PC-9 (cell line): ENCODE measurements around the gene PTPN14.

ENCODE experiments used
- EZH2 ChIP-seq: fragments of 200-600 bp; sonication (generic); IDR thresholded peaks from 2 replicates; pipeline ENCODE4 v1.8.0; 2017; ENCODE audit warnings: antibody characterized with exemption, low read depth
- TF ChIP-seq, protein P1 (sequence below): fragments of 200-600 bp; sonication (generic); conservative IDR thresholded peaks from 2 replicates; pipeline ENCODE4 v1.6.1; 2017; ENCODE audit warnings: mixed run types, antibody characterized with exemption, mild to moderate bottlenecking, moderate library complexity

DNA sequence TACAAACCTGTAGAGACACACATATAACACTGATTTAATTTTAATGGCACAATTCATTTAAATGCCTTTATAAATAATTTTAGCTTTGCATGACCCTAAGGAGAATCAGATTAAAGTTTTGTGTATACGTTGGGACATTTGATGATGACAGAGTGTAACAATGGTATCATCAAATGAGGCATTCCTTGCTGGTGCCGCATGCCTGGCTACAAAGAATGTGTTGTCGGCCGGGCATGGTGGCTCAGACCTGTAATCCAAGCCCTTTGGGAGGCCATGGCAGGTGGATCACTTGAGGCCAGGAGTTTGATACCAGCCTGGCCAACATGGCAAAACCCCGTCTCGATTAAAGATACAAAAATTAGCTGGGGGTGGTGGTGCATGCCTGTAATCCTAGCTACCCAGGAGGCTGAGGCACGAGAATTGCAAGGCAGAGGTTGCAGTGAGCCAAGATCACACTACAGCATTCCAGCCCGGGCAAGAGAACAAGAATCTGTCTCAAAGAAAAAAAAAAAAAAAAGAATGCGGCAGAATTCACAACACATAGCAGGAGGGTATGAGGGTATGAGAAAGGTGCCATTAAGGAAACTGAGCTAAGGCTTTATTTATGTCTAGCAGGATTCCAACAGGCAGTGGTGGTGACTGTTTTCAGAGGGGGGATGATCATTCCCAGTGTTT is 58.9 kb downstream of the PTPN14 start:
- TF ChIP-seq, protein P1, sequence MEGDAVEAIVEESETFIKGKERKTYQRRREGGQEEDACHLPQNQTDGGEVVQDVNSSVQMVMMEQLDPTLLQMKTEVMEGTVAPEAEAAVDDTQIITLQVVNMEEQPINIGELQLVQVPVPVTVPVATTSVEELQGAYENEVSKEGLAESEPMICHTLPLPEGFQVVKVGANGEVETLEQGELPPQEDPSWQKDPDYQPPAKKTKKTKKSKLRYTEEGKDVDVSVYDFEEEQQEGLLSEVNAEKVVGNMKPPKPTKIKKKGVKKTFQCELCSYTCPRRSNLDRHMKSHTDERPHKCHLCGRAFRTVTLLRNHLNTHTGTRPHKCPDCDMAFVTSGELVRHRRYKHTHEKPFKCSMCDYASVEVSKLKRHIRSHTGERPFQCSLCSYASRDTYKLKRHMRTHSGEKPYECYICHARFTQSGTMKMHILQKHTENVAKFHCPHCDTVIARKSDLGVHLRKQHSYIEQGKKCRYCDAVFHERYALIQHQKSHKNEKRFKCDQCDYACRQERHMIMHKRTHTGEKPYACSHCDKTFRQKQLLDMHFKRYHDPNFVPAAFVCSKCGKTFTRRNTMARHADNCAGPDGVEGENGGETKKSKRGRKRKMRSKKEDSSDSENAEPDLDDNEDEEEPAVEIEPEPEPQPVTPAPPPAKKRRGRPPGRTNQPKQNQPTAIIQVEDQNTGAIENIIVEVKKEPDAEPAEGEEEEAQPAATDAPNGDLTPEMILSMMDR = no peak
- no peak for TF ChIP-seq EZH2
